NB4 (cell line): ENCODE measurements around the gene DYNLT1.

Experiments used
- POLR2A ChIP-seq: IDR thresholded peaks from 2 replicates; pipeline ENCODE4 v1.6.1; 2011; ENCODE audit warnings: mild to moderate bottlenecking; ENCODE audit not compliant: insufficient read length; ENCODE audit errors: extremely low read depth
- TF ChIP-seq, protein P1 (sequence below): IDR thresholded peaks from one replicate; pipeline ENCODE4 v1.5.1; 2012; ENCODE audit warnings: low read depth, low read length

DNA sequence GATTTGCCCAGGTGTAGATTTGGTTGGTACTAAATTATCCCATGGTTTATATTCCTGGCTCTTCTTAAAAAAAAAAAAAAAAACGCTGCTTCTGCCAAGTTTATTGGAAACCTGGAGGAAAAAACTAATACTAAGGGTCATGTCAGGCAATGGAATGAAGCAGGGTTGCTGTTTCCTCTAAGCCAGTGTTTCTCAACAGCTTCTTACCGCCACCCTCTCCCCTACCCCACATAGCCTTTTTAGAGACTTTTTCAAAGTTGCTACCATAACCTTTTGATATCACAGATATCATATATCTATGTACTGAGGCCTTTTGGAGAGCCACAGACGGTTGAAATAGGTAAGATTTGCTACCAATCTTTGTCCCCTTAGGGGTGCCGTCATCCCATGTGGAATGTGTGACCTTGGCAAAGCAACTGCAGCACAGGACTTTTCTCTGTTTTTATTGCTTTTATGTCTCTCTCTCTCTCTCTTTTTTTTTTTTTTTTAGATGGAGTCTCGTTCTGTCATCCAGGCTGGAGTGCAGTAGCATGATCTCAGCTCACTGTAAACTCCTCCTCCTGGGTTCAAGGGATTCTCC is 40.3 kb upstream of the DYNLT1 start:
- TF ChIP-seq, protein P1, sequence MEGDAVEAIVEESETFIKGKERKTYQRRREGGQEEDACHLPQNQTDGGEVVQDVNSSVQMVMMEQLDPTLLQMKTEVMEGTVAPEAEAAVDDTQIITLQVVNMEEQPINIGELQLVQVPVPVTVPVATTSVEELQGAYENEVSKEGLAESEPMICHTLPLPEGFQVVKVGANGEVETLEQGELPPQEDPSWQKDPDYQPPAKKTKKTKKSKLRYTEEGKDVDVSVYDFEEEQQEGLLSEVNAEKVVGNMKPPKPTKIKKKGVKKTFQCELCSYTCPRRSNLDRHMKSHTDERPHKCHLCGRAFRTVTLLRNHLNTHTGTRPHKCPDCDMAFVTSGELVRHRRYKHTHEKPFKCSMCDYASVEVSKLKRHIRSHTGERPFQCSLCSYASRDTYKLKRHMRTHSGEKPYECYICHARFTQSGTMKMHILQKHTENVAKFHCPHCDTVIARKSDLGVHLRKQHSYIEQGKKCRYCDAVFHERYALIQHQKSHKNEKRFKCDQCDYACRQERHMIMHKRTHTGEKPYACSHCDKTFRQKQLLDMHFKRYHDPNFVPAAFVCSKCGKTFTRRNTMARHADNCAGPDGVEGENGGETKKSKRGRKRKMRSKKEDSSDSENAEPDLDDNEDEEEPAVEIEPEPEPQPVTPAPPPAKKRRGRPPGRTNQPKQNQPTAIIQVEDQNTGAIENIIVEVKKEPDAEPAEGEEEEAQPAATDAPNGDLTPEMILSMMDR, result no peak
- TF ChIP-seq POLR2A, result no peak
